Lung (tissue), 12 donors: ENCODE results near the gene PCDH9. TPM values are rescaled to one million over a fixed set of nuclear protein-coding genes. Genes with fewer than 3 reads are reported as not detected.
A peak's percentile ranks its signal among the peaks of the same experiment; 100 is the strongest.

Experiments
- ATAC-seq: fragments of 200-7000 bp; cut with Tn5 transposase; one replicate; pipeline ENCODE4 v1.9.1; 2020; ENCODE audit warnings: moderate number of reproducible peaks; ENCODE audit not compliant: insufficient read depth, low FRiP score
- DNase-seq, 3 donors: peaks; one replicate each; pipeline ENCODE4 v3.0.0-alpha.2; 2013 to 2017
- H3K27ac ChIP-seq, 2 donors: one replicate each; pipeline ENCODE4 v1.5.1; 2013; ENCODE audit warnings: mild to moderate bottlenecking in 2 of 2, moderate library complexity in 2 of 2, control low read depth in 1 of 2, inconsistent platforms in 1 of 2, low read depth in 1 of 2, low read length in 1 of 2
- H3K27me3 ChIP-seq, 3 donors: one replicate each; pipeline ENCODE4 v1.5.1; 2013; ENCODE audit warnings: low read length in 2 of 3; ENCODE audit not compliant: control insufficient read depth in 3 of 3, insufficient read depth in 3 of 3
- H3K36me3 ChIP-seq, 4 donors: one replicate each; pipeline ENCODE4 v1.5.1; 2013; ENCODE audit warnings: low read length in 4 of 4, mild to moderate bottlenecking in 1 of 4, moderate library complexity in 1 of 4; ENCODE audit not compliant: control insufficient read depth in 4 of 4, insufficient read depth in 4 of 4
- H3K4me1 ChIP-seq, 5 donors: one replicate each; pipeline ENCODE4 v1.5.1; 2013; ENCODE audit warnings: low read length in 5 of 5, mild to moderate bottlenecking in 2 of 5, moderate library complexity in 1 of 5; ENCODE audit not compliant: control insufficient read depth in 5 of 5, insufficient read depth in 5 of 5
- H3K4me3 ChIP-seq: one replicate; pipeline ENCODE4 v1.5.1; 2013; ENCODE audit warnings: mild to moderate bottlenecking, control low read depth, moderate library complexity
- H3K9ac ChIP-seq, 2 donors: one replicate each; pipeline ENCODE4 v1.5.1; 2013; ENCODE audit warnings: low read length in 2 of 2, control low read depth in 1 of 2; ENCODE audit not compliant: insufficient read depth in 1 of 2
- H3K9me3 ChIP-seq, 4 donors: one replicate each; pipeline ENCODE4 v1.5.1; 2013; ENCODE audit warnings: low read length in 3 of 4, mild to moderate bottlenecking in 1 of 4, moderate library complexity in 1 of 4; ENCODE audit not compliant: control insufficient read depth in 4 of 4, insufficient read depth in 3 of 4
- WGBS, 2 donors: extraction: QIAGEN DNeasy Blood & Tissue Kit; methylation state at CpG; one replicate each; pipeline ENCODE4 v1.1.7; 2013; 5-methylcytosine and 5-hydroxymethylcytosine counted together
- polyA plus RNA-seq, 2 donors: library from polyadenylated mRNA; stranded (reverse); fragments of 200-250 nt; gene quantifications; one replicate each; pipeline ENCODE4 v1.2.1, GENCODE V29; 2013
- total RNA-seq, 2 donors: library from RNA; depleted of rRNA in 1 of 2; stranded (reverse); fragments of >200 nt in 1 of 2; gene quantifications; one replicate each; pipeline ENCODE4 v1.2.1, GENCODE V29; 2014 to 2021
- TF ChIP-seq, protein P1 (sequence below): IDR thresholded peaks from 2 replicates; pipeline ENCODE4 v1.5.1; 2012; ENCODE audit warnings: mild to moderate bottlenecking; ENCODE audit errors: control extremely low read depth, extremely low read depth
- donor health status: control.
- donor health status: control.
- donor health status: Bipolar disorder and iron deficiency.
- donor health status: healthy.
- donor health status: DM: yes; HTN: yes; CAD: no.

The PCDH9 gene
- total and polyA plus RNA-seq, 4 donors = 0.68 to 22.2 (median 4.1) TPM

DNA sequence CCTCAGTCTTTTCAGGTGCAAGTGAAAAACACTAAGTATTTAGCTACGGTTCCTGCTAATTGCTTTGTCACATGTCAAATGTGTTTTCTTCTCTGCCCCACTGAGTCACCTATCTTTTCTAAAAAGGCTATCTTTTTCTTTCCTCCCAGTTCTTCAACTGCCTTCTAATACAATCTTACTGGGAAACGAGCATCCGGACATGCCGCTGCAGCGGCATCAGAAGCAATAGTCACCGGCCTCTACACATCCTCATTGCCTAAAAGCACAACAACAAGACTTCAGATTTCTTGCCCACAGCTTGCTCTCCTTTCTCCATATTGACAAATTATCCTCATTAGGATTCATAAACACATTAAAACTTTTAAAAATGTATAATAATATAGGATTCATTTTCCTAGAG lies 1.2 kb downstream of the PCDH9 start:
- peaks cover 0 to 6% (median 0%) of the 10 kb centered on the region in 4 donors for H3K36me3 ChIP-seq
- H3K9me3 ChIP-seq = peaks cover 0 to 2% (median 0%) of the 10 kb centered on the region in 4 donors
- H3K27me3 ChIP-seq = no peaks in the 10 kb centered on the region
- H3K4me1 ChIP-seq = peaks cover 0 to 32% (median 8%) of the 10 kb centered on the region in 5 donors
- H3K4me3 ChIP-seq = no peak overlapping the region
- ATAC-seq (no peak), DNase-seq (peak in 2 of 3 donors; percentile 26)
- TF ChIP-seq, protein P1, sequence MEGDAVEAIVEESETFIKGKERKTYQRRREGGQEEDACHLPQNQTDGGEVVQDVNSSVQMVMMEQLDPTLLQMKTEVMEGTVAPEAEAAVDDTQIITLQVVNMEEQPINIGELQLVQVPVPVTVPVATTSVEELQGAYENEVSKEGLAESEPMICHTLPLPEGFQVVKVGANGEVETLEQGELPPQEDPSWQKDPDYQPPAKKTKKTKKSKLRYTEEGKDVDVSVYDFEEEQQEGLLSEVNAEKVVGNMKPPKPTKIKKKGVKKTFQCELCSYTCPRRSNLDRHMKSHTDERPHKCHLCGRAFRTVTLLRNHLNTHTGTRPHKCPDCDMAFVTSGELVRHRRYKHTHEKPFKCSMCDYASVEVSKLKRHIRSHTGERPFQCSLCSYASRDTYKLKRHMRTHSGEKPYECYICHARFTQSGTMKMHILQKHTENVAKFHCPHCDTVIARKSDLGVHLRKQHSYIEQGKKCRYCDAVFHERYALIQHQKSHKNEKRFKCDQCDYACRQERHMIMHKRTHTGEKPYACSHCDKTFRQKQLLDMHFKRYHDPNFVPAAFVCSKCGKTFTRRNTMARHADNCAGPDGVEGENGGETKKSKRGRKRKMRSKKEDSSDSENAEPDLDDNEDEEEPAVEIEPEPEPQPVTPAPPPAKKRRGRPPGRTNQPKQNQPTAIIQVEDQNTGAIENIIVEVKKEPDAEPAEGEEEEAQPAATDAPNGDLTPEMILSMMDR = no peak
- H3K27ac ChIP-seq = no peak overlapping the region
- WGBS, 2 donors = 7 to 10% methylated on average over 6 of the region's 6 CpGs
- H3K9ac ChIP-seq = peak overlapping the region in 1 of 2 donors; percentile 94

- no peak overlapping the region for H3K27ac ChIP-seq
- no peaks in the 10 kb centered on the region for H3K27me3 ChIP-seq
- TF ChIP-seq, protein P1 = no peak
- H3K4me1 ChIP-seq = peaks cover 0 to 35% (median 8%) of the 10 kb centered on the region in 5 donors
- peaks cover 0 to 2% (median 0%) of the 10 kb centered on the region in 4 donors for H3K9me3 ChIP-seq
- DNase-seq (no peak), ATAC-seq (no peak)
- no peak overlapping the region for H3K4me3 ChIP-seq
- H3K9ac ChIP-seq = no peak overlapping the region
- WGBS, 2 donors = 76 to 87% methylated on average over 3 of the region's 3 CpGs
- peaks cover 0 to 6% (median 0%) of the 10 kb centered on the region in 4 donors for H3K36me3 ChIP-seq
Measured at GRCh38 chr13:67228031-67228430, 2.1 kb downstream of the PCDH9 start.

DNA sequence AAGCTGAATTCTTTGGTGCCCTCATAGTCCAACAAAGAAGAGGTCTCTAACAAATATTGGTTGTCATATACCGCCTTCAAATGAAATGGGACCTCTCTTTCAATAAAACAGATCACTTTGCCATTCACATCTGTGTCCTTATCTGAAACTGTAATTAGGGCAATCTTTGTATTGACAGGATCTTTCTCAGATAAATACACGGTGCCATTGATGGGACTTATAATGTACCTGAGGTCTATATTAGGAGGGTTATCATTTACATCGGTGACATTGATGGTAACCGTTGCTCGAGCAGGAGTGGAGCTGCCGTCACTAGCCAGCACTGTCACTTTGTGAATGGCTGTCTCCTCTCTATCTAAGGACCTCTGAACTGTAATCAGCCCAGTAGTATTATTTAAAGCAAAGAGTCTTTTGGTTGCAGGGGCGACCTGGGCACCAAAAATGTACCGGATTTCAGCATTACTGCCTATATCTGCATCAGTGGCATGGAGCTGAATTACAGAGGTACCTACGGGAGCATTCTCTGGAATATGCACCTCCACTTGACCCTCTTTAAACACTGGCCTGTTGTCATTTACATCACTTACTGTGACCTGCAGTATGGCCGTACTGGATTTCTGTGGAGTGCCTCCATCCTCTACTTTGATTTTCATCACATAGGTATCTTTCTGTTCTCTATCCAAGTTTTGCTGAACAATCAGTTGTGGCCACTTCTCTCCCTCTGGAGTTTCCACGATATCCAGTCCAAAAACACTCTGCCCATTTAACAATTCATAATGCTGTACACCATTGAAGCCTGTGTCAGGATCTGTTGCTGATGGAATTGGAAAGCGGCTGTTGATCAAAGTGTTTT lies 2.8 kb downstream of the PCDH9 start:
- ATAC-seq (no peak), DNase-seq (no peak)
- no peak overlapping the region for H3K9ac ChIP-seq
- peaks cover 0 to 34% (median 9%) of the 10 kb centered on the region in 5 donors for H3K4me1 ChIP-seq
- WGBS, 2 donors = 90 to 92% methylated on average over 12 of the region's 12 CpGs
- H3K27me3 ChIP-seq = no peaks in the 10 kb centered on the region
- TF ChIP-seq, protein P1 = no peak
- H3K36me3 ChIP-seq = peaks cover 0 to 6% (median 0%) of the 10 kb centered on the region in 4 donors
- H3K9me3 ChIP-seq = peaks cover 0 to 2% (median 0%) of the 10 kb centered on the region in 4 donors
- H3K4me3 ChIP-seq = no peak overlapping the region
- no peak overlapping the region for H3K27ac ChIP-seq
